ENCODE results near the gene AZIN2. TPM values are rescaled to one million over a fixed set of nuclear protein-coding genes. Genes with fewer than 3 reads are reported as not detected.

Gene AZIN2
- polyA plus RNA-seq, 2 of the 4 experiments (the other 2 are of a cell fraction): 1.6 to 1.9 TPM

DNA sequence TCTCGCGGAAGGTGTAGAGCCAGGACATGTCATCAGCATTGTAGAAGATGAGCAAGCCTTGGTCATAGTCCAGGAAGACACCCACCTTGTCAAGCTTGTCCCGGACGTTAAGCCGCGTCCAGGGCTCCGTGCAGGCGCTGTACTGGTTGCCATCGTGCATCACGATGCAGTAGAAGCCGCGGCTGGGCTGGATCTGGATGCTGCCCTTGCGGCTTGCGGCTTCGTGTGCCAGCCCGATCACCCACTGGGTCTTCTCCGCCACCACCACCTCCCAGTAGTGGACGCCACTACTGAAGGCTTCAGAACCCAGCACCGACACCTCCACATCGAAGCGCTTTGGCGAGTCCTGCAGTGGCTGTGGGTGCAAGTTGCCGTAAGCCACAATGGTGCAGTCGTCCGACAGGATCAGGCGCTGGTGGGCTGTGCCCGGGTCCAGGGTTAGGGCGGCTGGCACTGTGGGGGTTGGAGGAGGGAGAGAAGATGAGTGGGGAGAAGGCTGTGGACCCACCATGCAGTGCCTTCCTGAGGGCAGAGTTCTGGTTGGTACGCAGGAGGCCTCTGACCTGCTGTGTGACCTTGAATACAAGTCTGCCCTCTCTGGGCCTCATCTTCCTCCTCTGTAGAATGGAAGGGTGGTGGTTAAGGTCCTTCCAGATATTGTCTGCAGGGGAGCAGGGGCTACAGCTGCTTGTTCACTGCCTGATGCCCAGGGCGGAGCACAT lies 66.5 kb downstream of the AZIN2 start:
- no peak overlapping the region for H3K4me3 ChIP-seq
- no peak for DNase-seq (ENCODE audit: low read depth in 1 of 2, low spot score in 1 of 2)
- TF ChIP-seq HEYL (CRISPR knock-in tag; IDR thresholded peaks at IDR 0.05): no peak
- TF ChIP-seq ZFP36 (IDR thresholded peaks at IDR 0.05; ENCODE audit: borderline replicate concordance, partially characterized antibody): peak; percentile 10
- POLR2A ChIA-PET: no interaction called here
- ATAC-seq: no peak
- WGBS (ENCODE audit: missing lambda C conversion rate): 92% methylated on average over 24 of the region's 30 CpGs
- H3K27ac ChIP-seq: no peak overlapping the region
- no peak overlapping the region for H3K4me2 ChIP-seq
- H3K9me3 ChIP-seq: no peaks in the 10 kb centered on the region
- FAIRE-seq: no peak
- CTCF ChIA-PET: interaction anchor here (1.9 to 2.2 kb wide), 2 partner anchors 10 to 20 kb away, joined by 6 to 7 read pairs; no protein-coding TSS in a partner anchor
- H3K4me1 ChIP-seq: no peaks in the 10 kb centered on the region

DNA sequence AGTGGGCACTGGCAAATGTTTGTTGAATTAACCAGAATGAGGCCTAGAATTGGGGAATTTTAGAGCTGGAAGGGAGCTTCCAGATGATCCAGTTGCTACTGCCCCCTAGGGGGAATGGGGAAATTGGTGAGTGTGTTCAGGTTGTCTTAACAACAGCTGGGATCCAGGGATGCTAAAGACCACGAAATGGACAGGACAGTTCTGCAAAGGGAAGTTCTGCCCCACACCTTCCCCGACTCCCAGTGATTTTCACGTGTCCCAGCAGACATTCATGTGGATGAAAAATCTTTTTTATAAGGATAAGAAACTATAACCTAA lies 67.0 kb downstream of the AZIN2 start:
- ATAC-seq (peak; percentile 45 to 61; a peak in 3 of 6 replicates), DNase-seq (ENCODE audit: low read depth in 1 of 2, low spot score in 1 of 2) (peak; percentile 34 to 52), FAIRE-seq (no peak)
- Histone ChIP-seq H3K4me3 (no peak overlapping the region), H3K9me3 (no peaks in the 10 kb centered on the region), H3K4me1 (no peaks in the 10 kb centered on the region), H3K4me2 (no peak overlapping the region), H3K27ac (no peak overlapping the region)
- 21% methylated on average over 3 of the region's 3 CpGs for WGBS (ENCODE audit: missing lambda C conversion rate)
- POLR2A ChIA-PET: no interaction called here
- CTCF ChIA-PET: no interaction called here
- TF ChIP-seq, protein P1, sequence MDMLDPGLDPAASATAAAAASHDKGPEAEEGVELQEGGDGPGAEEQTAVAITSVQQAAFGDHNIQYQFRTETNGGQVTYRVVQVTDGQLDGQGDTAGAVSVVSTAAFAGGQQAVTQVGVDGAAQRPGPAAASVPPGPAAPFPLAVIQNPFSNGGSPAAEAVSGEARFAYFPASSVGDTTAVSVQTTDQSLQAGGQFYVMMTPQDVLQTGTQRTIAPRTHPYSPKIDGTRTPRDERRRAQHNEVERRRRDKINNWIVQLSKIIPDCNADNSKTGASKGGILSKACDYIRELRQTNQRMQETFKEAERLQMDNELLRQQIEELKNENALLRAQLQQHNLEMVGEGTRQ (IDR thresholded peaks at IDR 0.05): no peak
- TF ChIP-seq RNF2 (IDR thresholded peaks at IDR 0.05; ENCODE audit: borderline replicate concordance, low read depth) (no peak), SREBF2 (IDR thresholded peaks at IDR 0.05) (no peak), RAD21 (conservative IDR thresholded peaks at IDR 0.05 in 1 of 2, IDR thresholded peaks at IDR 0.05 in 1 of 2) (peak in 1 of 2 experiments; percentile 30; a peak in 2 of 5 replicates)
- TF ChIP-seq, protein P2, sequence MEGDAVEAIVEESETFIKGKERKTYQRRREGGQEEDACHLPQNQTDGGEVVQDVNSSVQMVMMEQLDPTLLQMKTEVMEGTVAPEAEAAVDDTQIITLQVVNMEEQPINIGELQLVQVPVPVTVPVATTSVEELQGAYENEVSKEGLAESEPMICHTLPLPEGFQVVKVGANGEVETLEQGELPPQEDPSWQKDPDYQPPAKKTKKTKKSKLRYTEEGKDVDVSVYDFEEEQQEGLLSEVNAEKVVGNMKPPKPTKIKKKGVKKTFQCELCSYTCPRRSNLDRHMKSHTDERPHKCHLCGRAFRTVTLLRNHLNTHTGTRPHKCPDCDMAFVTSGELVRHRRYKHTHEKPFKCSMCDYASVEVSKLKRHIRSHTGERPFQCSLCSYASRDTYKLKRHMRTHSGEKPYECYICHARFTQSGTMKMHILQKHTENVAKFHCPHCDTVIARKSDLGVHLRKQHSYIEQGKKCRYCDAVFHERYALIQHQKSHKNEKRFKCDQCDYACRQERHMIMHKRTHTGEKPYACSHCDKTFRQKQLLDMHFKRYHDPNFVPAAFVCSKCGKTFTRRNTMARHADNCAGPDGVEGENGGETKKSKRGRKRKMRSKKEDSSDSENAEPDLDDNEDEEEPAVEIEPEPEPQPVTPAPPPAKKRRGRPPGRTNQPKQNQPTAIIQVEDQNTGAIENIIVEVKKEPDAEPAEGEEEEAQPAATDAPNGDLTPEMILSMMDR (IDR thresholded peaks at IDR 0.05): peak; percentile 33; the same call in 1 of the 3 replicates

GRCh38 chr1:33148615-33149014 lies 67.7 kb downstream of the AZIN2 start:
- CTCF ChIA-PET: no interaction called here
- Histone ChIP-seq H3K27ac (no peak overlapping the region), H3K4me3 (no peak overlapping the region), H3K4me1 (no peaks in the 10 kb centered on the region), H3K4me2 (no peak overlapping the region), H3K9me3 (no peaks in the 10 kb centered on the region)
- POLR2A ChIA-PET: no interaction called here
- TF ChIP-seq RARB (CRISPR knock-in tag; IDR thresholded peaks at IDR 0.05) (no peak), PHF8 (IDR thresholded peaks at IDR 0.05; ENCODE audit: borderline replicate concordance, low read depth) (no peak), CHD2 (IDR thresholded peaks at IDR 0.05; ENCODE audit: low read length, partially characterized antibody) (no peak), EHF (CRISPR knock-in tag; IDR thresholded peaks at IDR 0.05) (no peak), NFE2L2 (conservative IDR thresholded peaks at IDR 0.05; ENCODE audit: low read length) (no peak), KDM1A (IDR thresholded peaks at IDR 0.05; ENCODE audit: low read depth) (no peak), SMC3 (IDR thresholded peaks at IDR 0.05) (no peak), ESRRA (IDR thresholded peaks at IDR 0.05; ENCODE audit: borderline replicate concordance, low read length) (no peak), KDM5A (IDR thresholded peaks at IDR 0.05) (no peak), MYC (IDR thresholded peaks at IDR 0.05; ENCODE audit: borderline replicate concordance, low read length) (no peak), E2F6 (IDR thresholded peaks at IDR 0.05; ENCODE audit: borderline replicate concordance, low read depth) (no peak), ATOH8 (CRISPR knock-in tag; IDR thresholded peaks at IDR 0.05; ENCODE audit: low read depth) (no peak), ZFP36 (IDR thresholded peaks at IDR 0.05; ENCODE audit: borderline replicate concordance, partially characterized antibody) (no peak)
- TF ChIP-seq, protein P3, sequence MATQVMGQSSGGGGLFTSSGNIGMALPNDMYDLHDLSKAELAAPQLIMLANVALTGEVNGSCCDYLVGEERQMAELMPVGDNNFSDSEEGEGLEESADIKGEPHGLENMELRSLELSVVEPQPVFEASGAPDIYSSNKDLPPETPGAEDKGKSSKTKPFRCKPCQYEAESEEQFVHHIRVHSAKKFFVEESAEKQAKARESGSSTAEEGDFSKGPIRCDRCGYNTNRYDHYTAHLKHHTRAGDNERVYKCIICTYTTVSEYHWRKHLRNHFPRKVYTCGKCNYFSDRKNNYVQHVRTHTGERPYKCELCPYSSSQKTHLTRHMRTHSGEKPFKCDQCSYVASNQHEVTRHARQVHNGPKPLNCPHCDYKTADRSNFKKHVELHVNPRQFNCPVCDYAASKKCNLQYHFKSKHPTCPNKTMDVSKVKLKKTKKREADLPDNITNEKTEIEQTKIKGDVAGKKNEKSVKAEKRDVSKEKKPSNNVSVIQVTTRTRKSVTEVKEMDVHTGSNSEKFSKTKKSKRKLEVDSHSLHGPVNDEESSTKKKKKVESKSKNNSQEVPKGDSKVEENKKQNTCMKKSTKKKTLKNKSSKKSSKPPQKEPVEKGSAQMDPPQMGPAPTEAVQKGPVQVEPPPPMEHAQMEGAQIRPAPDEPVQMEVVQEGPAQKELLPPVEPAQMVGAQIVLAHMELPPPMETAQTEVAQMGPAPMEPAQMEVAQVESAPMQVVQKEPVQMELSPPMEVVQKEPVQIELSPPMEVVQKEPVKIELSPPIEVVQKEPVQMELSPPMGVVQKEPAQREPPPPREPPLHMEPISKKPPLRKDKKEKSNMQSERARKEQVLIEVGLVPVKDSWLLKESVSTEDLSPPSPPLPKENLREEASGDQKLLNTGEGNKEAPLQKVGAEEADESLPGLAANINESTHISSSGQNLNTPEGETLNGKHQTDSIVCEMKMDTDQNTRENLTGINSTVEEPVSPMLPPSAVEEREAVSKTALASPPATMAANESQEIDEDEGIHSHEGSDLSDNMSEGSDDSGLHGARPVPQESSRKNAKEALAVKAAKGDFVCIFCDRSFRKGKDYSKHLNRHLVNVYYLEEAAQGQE (IDR thresholded peaks at IDR 0.05): no peak
- TF ChIP-seq, protein P4, sequence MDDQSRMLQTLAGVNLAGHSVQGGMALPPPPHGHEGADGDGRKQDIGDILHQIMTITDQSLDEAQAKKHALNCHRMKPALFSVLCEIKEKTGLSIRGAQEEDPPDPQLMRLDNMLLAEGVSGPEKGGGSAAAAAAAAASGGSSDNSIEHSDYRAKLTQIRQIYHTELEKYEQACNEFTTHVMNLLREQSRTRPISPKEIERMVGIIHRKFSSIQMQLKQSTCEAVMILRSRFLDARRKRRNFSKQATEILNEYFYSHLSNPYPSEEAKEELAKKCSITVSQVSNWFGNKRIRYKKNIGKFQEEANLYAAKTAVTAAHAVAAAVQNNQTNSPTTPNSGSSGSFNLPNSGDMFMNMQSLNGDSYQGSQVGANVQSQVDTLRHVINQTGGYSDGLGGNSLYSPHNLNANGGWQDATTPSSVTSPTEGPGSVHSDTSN (IDR thresholded peaks at IDR 0.05): no peak
- TF ChIP-seq, protein P5, sequence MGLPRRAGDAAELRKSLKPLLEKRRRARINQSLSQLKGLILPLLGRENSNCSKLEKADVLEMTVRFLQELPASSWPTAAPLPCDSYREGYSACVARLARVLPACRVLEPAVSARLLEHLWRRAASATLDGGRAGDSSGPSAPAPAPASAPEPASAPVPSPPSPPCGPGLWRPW (IDR thresholded peaks at IDR 0.05): no peak
- TF ChIP-seq, protein P6, sequence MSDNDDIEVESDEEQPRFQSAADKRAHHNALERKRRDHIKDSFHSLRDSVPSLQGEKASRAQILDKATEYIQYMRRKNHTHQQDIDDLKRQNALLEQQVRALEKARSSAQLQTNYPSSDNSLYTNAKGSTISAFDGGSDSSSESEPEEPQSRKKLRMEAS (IDR thresholded peaks at IDR 0.05): no peak
- DNase-seq (ENCODE audit: low read depth in 1 of 2, low spot score in 1 of 2) (no peak), FAIRE-seq (no peak), ATAC-seq (no peak)
- WGBS (ENCODE audit: missing lambda C conversion rate): 79% methylated on average over 3 of the region's 3 CpGs
